Smooth muscle cell (in vitro differentiated cells): ENCODE measurements around the gene COL6A1. TPM values are rescaled to one million over a fixed set of nuclear protein-coding genes. Genes with fewer than 3 reads are reported as not detected.

Source experiments
- DNase-seq: peaks from one replicate; lab custom pipeline; 2025; ENCODE audit not compliant: unreplicated experiment; lab: John Stamatoyannopoulos, UW
- H2AFZ ChIP-seq: fragments of 200-600 bp; sonication (generic); 2 replicates; pipeline ENCODE4 v1.6.0; 2016; ENCODE audit warnings: antibody characterized with exemption, low read depth, mild to moderate bottlenecking
- H3F3A ChIP-seq: fragments of 200-600 bp; sonication (generic); 2 replicates; pipeline ENCODE4 v1.6.0; 2017; ENCODE audit warnings: antibody characterized with exemption, low read depth
- H3K27ac ChIP-seq: fragments of 200-600 bp; sonication (generic); 2 replicates; pipeline ENCODE4 v1.5.1; 2016; ENCODE audit warnings: low read depth, mild to moderate bottlenecking
- H3K27me3 ChIP-seq: fragments of 200-600 bp; sonication (generic); 2 replicates; pipeline ENCODE4 v1.6.1; 2016; ENCODE audit warnings: low read depth, mild to moderate bottlenecking
- H3K36me3 ChIP-seq: fragments of 200-600 bp; sonication (generic); 2 replicates; pipeline ENCODE4 v1.5.1; 2016; ENCODE audit warnings: low read depth
- H3K4me1 ChIP-seq: fragments of 200-600 bp; sonication (generic); 2 replicates; pipeline ENCODE4 v1.5.1; 2016; ENCODE audit warnings: low read depth
- H3K4me2 ChIP-seq: fragments of 200-600 bp; sonication (generic); 2 replicates; pipeline ENCODE4 v1.6.0; 2016; ENCODE audit warnings: mild to moderate bottlenecking
- H3K4me3 ChIP-seq: fragments of 200-600 bp; sonication (generic); 2 replicates; pipeline ENCODE4 v1.5.1; 2016; ENCODE audit warnings: mild to moderate bottlenecking
- H3K79me2 ChIP-seq: fragments of 200-600 bp; sonication (generic); 2 replicates; pipeline ENCODE4 v1.6.0; 2016; ENCODE audit warnings: low read depth, mild to moderate bottlenecking
- H3K9ac ChIP-seq: fragments of 200-600 bp; sonication (generic); 2 replicates; pipeline ENCODE4 v1.6.0; 2016; ENCODE audit warnings: low read depth
- H3K9me3 ChIP-seq: fragments of 200-600 bp; sonication (generic); replicated peaks from 2 replicates; pipeline ENCODE4 v1.5.1; 2016; ENCODE audit warnings: low read depth
- H4K20me1 ChIP-seq: fragments of 200-600 bp; sonication (generic); 2 replicates; pipeline ENCODE4 v1.6.0; 2016; ENCODE audit warnings: low read depth
- WGBS: methylation state at CpG from one replicate; pipeline ENCODE4 v1.1.7; 2016; ENCODE audit warnings: low lambda C conversion rate; 5-methylcytosine and 5-hydroxymethylcytosine counted together
- polyA plus RNA-seq: library from polyadenylated mRNA; unstranded; fragments of >200 nt; fragmentation: Nextera tagmentation; extraction: Ambion mirVana; gene quantifications from 2 replicates; pipeline ENCODE4 v1.2.1, GENCODE V29; 2016
- total RNA-seq: library from RNA; depleted of rRNA; stranded (reverse); fragments of >200 nt; gene quantifications from 2 replicates; pipeline ENCODE4 v1.2.3, GENCODE V29; 2014
- TF ChIP-seq, protein P1 (sequence below): fragments of 200-600 bp; sonication (generic); IDR thresholded peaks from 2 replicates; pipeline ENCODE4 v1.5.1; 2017; ENCODE audit warnings: borderline replicate concordance, mild to moderate bottlenecking, antibody characterized with exemption; ENCODE audit not compliant: insufficient read depth, poor library complexity, severe bottlenecking

Gene COL6A1
- total and polyA plus RNA-seq, 2 experiments from 2014 or later = 1,292 to 2,827 TPM

DNA sequence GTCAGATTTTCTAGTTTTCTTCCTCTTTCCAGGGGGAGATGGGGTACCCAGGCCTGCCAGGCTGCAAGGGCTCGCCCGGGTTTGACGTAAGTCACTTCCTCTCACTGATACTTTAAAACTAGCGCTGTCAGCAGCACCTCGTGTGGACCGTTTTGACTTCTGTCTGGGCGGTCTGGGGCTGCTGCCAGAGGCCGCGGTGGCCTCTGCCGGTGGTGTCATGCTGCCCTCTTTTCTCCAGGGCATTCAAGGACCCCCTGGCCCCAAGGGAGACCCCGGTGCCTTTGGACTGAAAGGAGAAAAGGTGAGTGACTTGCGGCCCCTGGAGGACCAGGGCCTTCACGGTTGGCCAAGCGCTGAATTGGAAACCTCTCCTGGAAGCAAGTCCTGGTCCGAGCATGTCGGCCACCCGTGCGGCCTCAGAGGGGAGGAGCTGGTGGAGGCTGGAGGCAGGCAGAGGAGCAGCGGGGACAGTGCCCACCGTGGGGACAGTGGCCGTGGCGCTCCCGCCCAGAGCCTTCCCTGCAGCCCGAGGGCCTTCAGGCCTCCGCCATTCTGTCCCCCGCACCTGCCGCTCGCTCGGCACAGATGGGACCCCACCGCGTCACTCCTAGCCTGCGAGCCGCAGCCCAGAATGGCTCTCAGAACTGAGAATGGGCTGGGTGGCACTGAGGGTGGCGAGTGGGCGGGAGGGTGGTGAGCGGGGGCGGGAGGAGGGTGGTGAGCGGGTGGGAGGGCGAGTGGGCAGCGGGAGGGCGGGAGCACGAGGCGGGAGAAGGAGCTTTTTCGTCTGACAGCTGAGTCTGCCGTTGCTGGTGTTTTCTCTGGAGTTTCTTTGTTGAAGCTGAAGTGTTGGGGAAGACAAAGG, 9.4 kb downstream of the COL6A1 start:
- H3K9ac ChIP-seq = no peak overlapping the region
- H3K79me2 ChIP-seq = peaks cover 85% of the 10 kb centered on the region
- no peaks in the 10 kb centered on the region for H3K4me1 ChIP-seq
- H3K27ac ChIP-seq = peak overlapping the region; percentile 75
- peaks cover 31% of the 10 kb centered on the region for H3F3A ChIP-seq
- no peak for DNase-seq
- H3K4me3 ChIP-seq = no peak overlapping the region
- TF ChIP-seq, protein P1, sequence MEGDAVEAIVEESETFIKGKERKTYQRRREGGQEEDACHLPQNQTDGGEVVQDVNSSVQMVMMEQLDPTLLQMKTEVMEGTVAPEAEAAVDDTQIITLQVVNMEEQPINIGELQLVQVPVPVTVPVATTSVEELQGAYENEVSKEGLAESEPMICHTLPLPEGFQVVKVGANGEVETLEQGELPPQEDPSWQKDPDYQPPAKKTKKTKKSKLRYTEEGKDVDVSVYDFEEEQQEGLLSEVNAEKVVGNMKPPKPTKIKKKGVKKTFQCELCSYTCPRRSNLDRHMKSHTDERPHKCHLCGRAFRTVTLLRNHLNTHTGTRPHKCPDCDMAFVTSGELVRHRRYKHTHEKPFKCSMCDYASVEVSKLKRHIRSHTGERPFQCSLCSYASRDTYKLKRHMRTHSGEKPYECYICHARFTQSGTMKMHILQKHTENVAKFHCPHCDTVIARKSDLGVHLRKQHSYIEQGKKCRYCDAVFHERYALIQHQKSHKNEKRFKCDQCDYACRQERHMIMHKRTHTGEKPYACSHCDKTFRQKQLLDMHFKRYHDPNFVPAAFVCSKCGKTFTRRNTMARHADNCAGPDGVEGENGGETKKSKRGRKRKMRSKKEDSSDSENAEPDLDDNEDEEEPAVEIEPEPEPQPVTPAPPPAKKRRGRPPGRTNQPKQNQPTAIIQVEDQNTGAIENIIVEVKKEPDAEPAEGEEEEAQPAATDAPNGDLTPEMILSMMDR = no peak
- 91% methylated on average over 39 of the region's 45 CpGs for WGBS
- no peaks in the 10 kb centered on the region for H3K27me3 ChIP-seq
- no peak overlapping the region for H2AFZ ChIP-seq
- no peak overlapping the region for H3K4me2 ChIP-seq
- no peaks in the 10 kb centered on the region for H3K36me3 ChIP-seq
- peaks cover 90% of the 10 kb centered on the region for H4K20me1 ChIP-seq
- no peaks in the 10 kb centered on the region for H3K9me3 ChIP-seq

DNA sequence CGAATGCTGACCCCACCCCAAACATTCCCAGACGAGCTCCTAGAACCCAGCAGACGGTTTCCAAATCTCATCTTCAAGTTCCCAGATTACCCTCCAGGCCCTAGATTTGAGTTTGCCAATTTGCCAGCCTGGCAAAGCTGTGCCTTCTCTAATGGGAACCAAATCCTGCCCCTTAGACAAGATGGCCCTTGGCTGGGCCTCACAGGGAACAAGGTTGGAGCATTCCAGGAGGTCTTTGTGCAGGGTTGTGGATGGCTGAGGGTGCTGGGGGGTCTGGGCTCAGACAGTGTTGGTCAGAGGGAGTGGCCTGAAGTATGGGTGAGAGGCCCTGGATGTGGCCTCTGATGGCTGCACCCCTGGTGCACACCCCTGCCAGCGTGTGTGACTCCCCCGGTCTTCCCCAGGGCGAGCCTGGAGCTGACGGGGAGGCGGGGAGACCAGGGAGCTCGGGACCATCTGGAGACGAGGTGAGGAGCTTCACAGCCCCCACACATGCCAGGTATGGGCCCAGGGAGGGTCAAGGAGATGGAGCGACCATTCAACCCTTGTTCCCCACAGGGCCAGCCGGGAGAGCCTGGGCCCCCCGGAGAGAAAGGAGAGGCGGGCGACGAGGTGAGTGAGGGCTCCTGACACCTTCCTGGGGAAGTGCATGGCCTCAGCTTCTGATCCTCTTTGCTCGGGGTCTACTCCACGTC, 10.2 kb downstream of the COL6A1 start:
- H3K36me3 ChIP-seq = no peaks in the 10 kb centered on the region
- no peaks in the 10 kb centered on the region for H3K4me1 ChIP-seq
- DNase-seq = no peak
- peaks cover 31% of the 10 kb centered on the region for H3F3A ChIP-seq
- peak overlapping the region; percentile 75 for H3K27ac ChIP-seq
- H3K9ac ChIP-seq = no peak overlapping the region
- H3K27me3 ChIP-seq = no peaks in the 10 kb centered on the region
- 92% methylated on average over 12 of the region's 18 CpGs for WGBS
- peaks cover 90% of the 10 kb centered on the region for H4K20me1 ChIP-seq
- no peak overlapping the region for H3K4me2 ChIP-seq
- TF ChIP-seq, protein P1 = no peak
- H3K9me3 ChIP-seq = no peaks in the 10 kb centered on the region
- no peak overlapping the region for H3K4me3 ChIP-seq
- peaks cover 84% of the 10 kb centered on the region for H3K79me2 ChIP-seq
- H2AFZ ChIP-seq = no peak overlapping the region

DNA sequence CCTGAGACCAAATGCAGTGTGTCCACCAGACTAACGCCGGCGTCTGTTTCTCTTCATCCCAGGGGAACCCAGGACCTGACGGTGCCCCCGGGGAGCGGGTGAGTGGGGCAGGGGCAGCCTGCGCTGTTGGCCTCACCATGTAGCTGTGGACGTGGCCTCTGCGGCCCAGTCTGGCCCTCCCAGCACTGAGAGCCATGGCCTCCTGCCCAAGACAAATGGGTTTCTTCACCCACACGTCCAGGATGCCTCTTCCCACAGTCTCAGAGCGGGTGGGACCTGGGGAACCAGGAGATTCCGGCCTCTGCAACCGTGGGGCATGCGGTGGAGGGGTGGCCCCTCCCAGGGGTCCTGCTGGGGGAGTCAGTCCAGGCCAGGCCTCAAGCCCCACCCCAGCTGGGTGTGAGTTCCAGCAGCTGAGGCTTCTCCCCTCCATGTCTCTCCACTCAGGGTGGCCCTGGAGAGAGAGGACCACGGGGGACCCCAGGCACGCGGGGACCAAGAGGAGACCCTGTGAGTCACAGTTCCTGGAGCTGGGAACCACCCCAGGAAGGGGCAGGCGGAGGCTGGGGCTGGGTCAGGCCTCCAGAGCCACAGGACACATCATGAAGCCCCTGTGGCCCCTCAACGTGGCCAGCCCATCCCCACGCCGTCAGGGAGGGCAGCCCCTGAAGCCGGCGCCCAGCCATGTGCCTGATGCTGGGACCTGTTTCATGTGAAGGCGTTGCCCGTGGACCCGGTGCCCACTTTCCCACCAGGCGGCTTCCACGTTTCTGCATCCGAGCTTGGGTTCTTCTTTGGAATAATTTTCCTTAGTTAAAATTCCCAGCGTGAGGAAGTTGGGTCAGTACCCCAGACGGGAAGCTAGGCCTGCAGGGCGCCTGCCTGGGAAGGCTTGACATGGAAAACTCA, 11.0 kb downstream of the COL6A1 start:
- Histone ChIP-seq H3F3A (peaks cover 34% of the 10 kb centered on the region), H2AFZ (no peak overlapping the region), H3K27me3 (no peaks in the 10 kb centered on the region), H3K27ac (peak overlapping the region; percentile 75), H3K4me1 (no peaks in the 10 kb centered on the region), H3K4me2 (no peak overlapping the region), H3K36me3 (no peaks in the 10 kb centered on the region), H3K9me3 (no peaks in the 10 kb centered on the region), H3K4me3 (no peak overlapping the region), H3K9ac (no peak overlapping the region), H3K79me2 (peaks cover 76% of the 10 kb centered on the region), H4K20me1 (peaks cover 82% of the 10 kb centered on the region)
- TF ChIP-seq, protein P1 = no peak
- no peak for DNase-seq
- WGBS = 86% methylated on average over 31 of the region's 32 CpGs
